OCI-LY1 (cell line): ENCODE results near the gene FRMD5.

Experiments
- H2AFZ ChIP-seq: fragments of 200-600 bp; sonication (generic), shearing (Covaris generic); 2 replicates; pipeline ENCODE4 v1.6.0; 2014; ENCODE audit warnings: antibody characterized with exemption, mild to moderate bottlenecking, low read length
- H3F3A ChIP-seq: fragments of 200-600 bp; sonication (generic), shearing (Covaris generic); 2 replicates; pipeline ENCODE4 v1.6.0; 2014; ENCODE audit warnings: mild to moderate bottlenecking, antibody characterized with exemption, low read length, moderate library complexity; ENCODE audit not compliant: insufficient read depth
- H3K27ac ChIP-seq: fragments of 200-600 bp; sonication (generic); 2 replicates; pipeline ENCODE4 v1.5.1; 2014; ENCODE audit warnings: low read length, mixed run types, mild to moderate bottlenecking, low read depth; ENCODE audit not compliant: poor library complexity, severe bottlenecking
- H3K27me3 ChIP-seq: fragments of 200-600 bp; sonication (generic); 2 replicates; pipeline ENCODE4 v1.6.0; 2014; ENCODE audit warnings: antibody characterized with exemption, mild to moderate bottlenecking, low read length, moderate library complexity; ENCODE audit not compliant: insufficient read depth
- H3K36me3 ChIP-seq: fragments of 200-600 bp; sonication (generic); 2 replicates; pipeline ENCODE4 v1.6.1; 2014; ENCODE audit warnings: mild to moderate bottlenecking, antibody characterized with exemption, low read length, moderate library complexity, mixed read lengths; ENCODE audit not compliant: insufficient read depth
- H3K4me1 ChIP-seq: fragments of 200-600 bp; sonication (generic); 2 replicates; pipeline ENCODE4 v1.5.1; 2014; ENCODE audit warnings: mild to moderate bottlenecking, low read length, moderate library complexity; ENCODE audit not compliant: insufficient read depth, severe bottlenecking
- H3K4me2 ChIP-seq: fragments of 200-600 bp; sonication (generic), shearing (Covaris generic); 2 replicates; pipeline ENCODE4 v1.6.1; 2014; ENCODE audit warnings: low read length
- H3K4me3 ChIP-seq: fragments of 200-600 bp; sonication (generic); 2 replicates; pipeline ENCODE4 v1.5.1; 2014; ENCODE audit warnings: low read length, low read depth, mild to moderate bottlenecking, mixed read lengths; ENCODE audit not compliant: poor library complexity, severe bottlenecking
- H3K79me2 ChIP-seq: fragments of 200-600 bp; shearing (Covaris generic); 2 replicates; pipeline ENCODE4 v1.6.1; 2016; ENCODE audit warnings: mixed run types, low read length, mixed read lengths; ENCODE audit not compliant: insufficient read depth
- H3K9ac ChIP-seq: fragments of 200-600 bp; sonication (generic), shearing (Covaris generic); 2 replicates; pipeline ENCODE4 v1.6.1; 2014; ENCODE audit warnings: mild to moderate bottlenecking, low read length, mixed read lengths
- H3K9me2 ChIP-seq: fragments of 200-600 bp; sonication (generic), shearing (Covaris generic); 2 replicates; pipeline ENCODE4 v1.6.1; 2014; ENCODE audit warnings: low read depth, mild to moderate bottlenecking, low read length, mixed read lengths
- H3K9me3 ChIP-seq: fragments of 200-600 bp; shearing (Covaris generic); 2 replicates; pipeline ENCODE4 v1.6.1; 2014; ENCODE audit warnings: low read length, mixed read lengths
- H4K20me1 ChIP-seq: fragments of 200-600 bp; sonication (generic), shearing (Covaris generic); 2 replicates; pipeline ENCODE4 v1.6.0; 2016; ENCODE audit warnings: mild to moderate bottlenecking, low read length; ENCODE audit not compliant: insufficient read depth
- CTCF ChIP-seq: fragments of 200-600 bp; sonication (generic), shearing (Covaris generic); IDR thresholded peaks from 2 replicates; pipeline ENCODE4 v1.5.1; 2017; ENCODE audit warnings: mild to moderate bottlenecking, antibody characterized with exemption, low read length, moderate library complexity, mixed read lengths
- EZH2 ChIP-seq: fragments of 200-600 bp; sonication (generic), shearing (Covaris generic); IDR thresholded peaks from 2 replicates; pipeline ENCODE4 v1.8.0; 2017; ENCODE audit warnings: borderline replicate concordance, mixed run types, mild to moderate bottlenecking, antibody characterized with exemption, low read length, moderate library complexity, mixed read lengths

Gene FRMD5

GRCh38 chr15:43918717-43919116 lies 276.4 kb downstream of the FRMD5 start:
- Histone ChIP-seq H4K20me1 (no peaks in the 10 kb centered on the region), H3K27me3 (no peaks in the 10 kb centered on the region), H3K4me2 (no peak overlapping the region), H2AFZ (no peak overlapping the region), H3K4me1 (no peaks in the 10 kb centered on the region), H3K36me3 (no peaks in the 10 kb centered on the region), H3K79me2 (no peaks in the 10 kb centered on the region), H3F3A (no peaks in the 10 kb centered on the region), H3K9me3 (no peaks in the 10 kb centered on the region), H3K4me3 (no peak overlapping the region), H3K27ac (no peak overlapping the region), H3K9me2 (no peaks in the 10 kb centered on the region), H3K9ac (no peak overlapping the region)
- TF ChIP-seq CTCF (no peak), EZH2 (no peak)

GRCh38 chr15:43916326-43916660 lies 278.8 kb downstream of the FRMD5 start:
- Histone ChIP-seq H3K4me2 (no peak overlapping the region), H3K9ac (no peak overlapping the region), H2AFZ (no peak overlapping the region), H3K36me3 (no peaks in the 10 kb centered on the region), H3K4me3 (no peak overlapping the region), H4K20me1 (no peaks in the 10 kb centered on the region), H3K9me2 (no peaks in the 10 kb centered on the region), H3K79me2 (no peaks in the 10 kb centered on the region), H3K27me3 (no peaks in the 10 kb centered on the region), H3K9me3 (no peaks in the 10 kb centered on the region), H3K27ac (no peak overlapping the region), H3K4me1 (no peaks in the 10 kb centered on the region), H3F3A (no peaks in the 10 kb centered on the region)
- TF ChIP-seq EZH2 = no peak
- no peak for TF ChIP-seq CTCF

GRCh38 chr15:43915631-43916325 lies 279.3 kb downstream of the FRMD5 start:
- Histone ChIP-seq H3K9me2 (no peaks in the 10 kb centered on the region), H4K20me1 (no peaks in the 10 kb centered on the region), H3K9me3 (no peaks in the 10 kb centered on the region), H3K4me3 (no peak overlapping the region), H3K4me2 (no peak overlapping the region), H3K27me3 (no peaks in the 10 kb centered on the region), H3F3A (no peaks in the 10 kb centered on the region), H3K9ac (no peak overlapping the region), H3K79me2 (no peaks in the 10 kb centered on the region), H2AFZ (no peak overlapping the region), H3K27ac (no peak overlapping the region), H3K4me1 (no peaks in the 10 kb centered on the region), H3K36me3 (no peaks in the 10 kb centered on the region)
- TF ChIP-seq EZH2 (no peak), CTCF (no peak)
